PFSK-1 (cell line): ENCODE data around the gene CES2.

Experiments
- POLR2AphosphoS5 ChIP-seq: IDR thresholded peaks from 2 replicates; pipeline ENCODE4 v1.6.1; 2012; ENCODE audit warnings: low read depth, mild to moderate bottlenecking, control low read depth, low read length, moderate library complexity
- SIN3A ChIP-seq: IDR thresholded peaks from 2 replicates; pipeline ENCODE4 v1.6.1; 2012; ENCODE audit warnings: mild to moderate bottlenecking, low read length, moderate library complexity, borderline replicate concordance; ENCODE audit not compliant: insufficient read depth

DNA sequence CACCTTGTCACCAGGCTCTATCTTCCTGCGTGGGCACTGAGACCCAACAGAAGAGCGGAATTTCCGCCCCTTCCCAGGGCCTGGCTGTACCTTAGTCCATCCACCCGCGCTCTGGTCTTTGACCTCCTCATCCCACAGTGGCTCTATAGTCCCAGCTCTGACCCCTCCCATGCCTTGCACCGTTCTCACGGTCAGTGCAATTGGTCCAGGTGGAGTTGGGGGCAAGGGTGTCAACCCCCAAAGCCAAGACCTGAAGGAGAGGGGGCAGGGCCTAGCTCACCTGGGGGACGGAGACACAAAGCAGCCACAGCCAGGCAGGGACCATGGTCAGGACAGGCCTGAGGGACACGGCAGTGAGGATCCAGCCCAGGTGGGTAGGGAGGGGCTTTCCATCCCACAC lies 17.6 kb upstream of the CES2 start:
- no peak for TF ChIP-seq SIN3A
- TF ChIP-seq POLR2AphosphoS5 = no peak
